Measurements from ENCODE around the gene CDC25C. TPM values are rescaled to one million over a fixed set of nuclear protein-coding genes. Genes with fewer than 3 reads are reported as not detected.

The CDC25C gene
- total and polyA plus RNA-seq, 2 of the 4 experiments (the other 2 are of a cell fraction), result 7.3 to 8.2 TPM

- no peak for TF ChIP-seq ELK1 (IDR thresholded peaks at IDR 0.05; ENCODE audit: borderline replicate concordance, low read depth, low read length)
Observed at GRCh38 chr5:138338411-138339090, 6.9 kb upstream of the CDC25C start (continued).

GRCh38 chr5:138337685-138338410 is 6.2 kb upstream of the CDC25C start, which contains the start of gene FAM53C:
TSS of gene FAM53C (plus strand) at chr5:138338266. CDS start at chr5:138341336, 3,070 bp downstream.
- Histone ChIP-seq H4K91ac (ENCODE audit: insufficient read depth, low read depth, low read length) (peak within 1 kb of the TSS; percentile 100), H4K5ac (ENCODE audit: low read depth, low read length) (peak within 1 kb of the TSS; percentile 82), H3K9ac (ENCODE audit: low read depth, low read length) (peak within 1 kb of the TSS; percentile 96), H3K18ac (ENCODE audit: low read depth, low read length) (peak within 1 kb of the TSS; percentile 92), H2BK20ac (ENCODE audit: low read depth, low read length) (peak within 1 kb of the TSS; percentile 99), H2AK5ac (ENCODE audit: low read depth, low read length) (peak within 1 kb of the TSS; percentile 87), H3K36me3 (ENCODE audit: control insufficient read depth, insufficient read depth, low read length) (peaks cover 10% of the 10 kb centered on the region), H3K27me3 (ENCODE audit: control insufficient read depth, insufficient read depth, low read length) (no peaks in the 10 kb centered on the region), H3K4me1 (ENCODE audit: control insufficient read depth, insufficient read depth, low read length) (peaks cover 3% of the 10 kb centered on the region), H3K4ac (ENCODE audit: low read depth, low read length) (peak within 1 kb of the TSS; percentile 100), H4K8ac (ENCODE audit: low read depth in 2 of 2, low read length in 2 of 2) (peak within 1 kb of the TSS; percentile 95 to 96), H3K9me1 (ENCODE audit: insufficient read depth, low read length) (peaks cover 15% of the 10 kb centered on the region), H2BK120ac (ENCODE audit: low read depth, low read length) (peak within 1 kb of the TSS; percentile 100), H3K9me3 (ENCODE audit: control insufficient read depth, insufficient read depth, low read length) (no peaks in the 10 kb centered on the region), H2BK15ac (ENCODE audit: low read depth, low read length) (peak within 1 kb of the TSS; percentile 100), H3K56ac (ENCODE audit: extremely low read depth, insufficient read depth, low read length) (peak within 1 kb of the TSS; percentile 99), H3K14ac (replicated peaks; ENCODE audit: low read depth, low read length) (peak within 1 kb of the TSS; percentile 100), H2BK5ac (ENCODE audit: low read depth, low read length, poor library complexity, severe bottlenecking) (peak within 1 kb of the TSS; percentile 98), H2AFZ (replicated peaks; ENCODE audit: low read length, poor library complexity) (peak within 1 kb of the TSS; percentile 99), H3K4me3 (ENCODE audit: insufficient read depth, low read depth, low read length) (peak within 1 kb of the TSS; percentile 65), H3K79me1 (ENCODE audit: low read depth in 1 of 2, low read length in 2 of 2) (peaks cover 7 to 41% of the 10 kb centered on the region in 2 experiments; a peak in 3 of 4 replicates), H2AK9ac (replicated peaks; ENCODE audit: low read depth, low read length, poor library complexity) (peak within 1 kb of the TSS; percentile 97), H3K23ac (ENCODE audit: low read depth, low read length) (peak within 1 kb of the TSS; percentile 99), H3K4me2 (ENCODE audit: low read depth, low read length) (peak within 1 kb of the TSS; percentile 99), H3K27ac (ENCODE audit: insufficient read depth, low read length) (peak within 1 kb of the TSS; percentile 97), H4K20me1 (ENCODE audit: insufficient read depth, low read length) (peaks cover 30% of the 10 kb centered on the region)
- intact Hi-C loops (cut with micrococcal nuclease) (no loop called here), in situ Hi-C loops (cut with MboI; ENCODE audit: low sequenced_read_pairs) (no loop called here), dilution Hi-C loops (cut with HindIII; ENCODE audit: low sequenced_read_pairs, unreplicated experiment) (no loop called here)
- BruUV-seq (replicated peaks), result no TSS peak
- ATAC-seq (ENCODE audit: low read depth), result peak; percentile 91
- DNase-seq, result peak; percentile 89
- no CpG with 5 or more reads among the region's 56 CpGs for WGBS, 2 experiments (ENCODE audit: extremely low coverage in 2 of 2, insufficient read length in 1 of 2)
- peak; percentile 92; the same call in 1 of the 2 replicates for TF ChIP-seq CHD1 (IDR thresholded peaks at IDR 0.05; ENCODE audit: low read depth, low read length)
- TF ChIP-seq POLR2A (IDR thresholded peaks at IDR 0.05; ENCODE audit: low read depth, low read length), result peak; percentile 100
- TF ChIP-seq, protein P1, sequence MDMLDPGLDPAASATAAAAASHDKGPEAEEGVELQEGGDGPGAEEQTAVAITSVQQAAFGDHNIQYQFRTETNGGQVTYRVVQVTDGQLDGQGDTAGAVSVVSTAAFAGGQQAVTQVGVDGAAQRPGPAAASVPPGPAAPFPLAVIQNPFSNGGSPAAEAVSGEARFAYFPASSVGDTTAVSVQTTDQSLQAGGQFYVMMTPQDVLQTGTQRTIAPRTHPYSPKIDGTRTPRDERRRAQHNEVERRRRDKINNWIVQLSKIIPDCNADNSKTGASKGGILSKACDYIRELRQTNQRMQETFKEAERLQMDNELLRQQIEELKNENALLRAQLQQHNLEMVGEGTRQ (IDR thresholded peaks at IDR 0.05; ENCODE audit: low read depth, low read length), result peak; percentile 20; the same call in 1 of the 2 replicates
- TF ChIP-seq MAZ (IDR thresholded peaks at IDR 0.05; ENCODE audit: borderline replicate concordance, low read depth, low read length), result peak; percentile 90
- peak; percentile 97 for TF ChIP-seq BHLHE40 (IDR thresholded peaks at IDR 0.05; ENCODE audit: low read depth, low read length)
- no peak for TF ChIP-seq RFX5 (IDR thresholded peaks at IDR 0.05; ENCODE audit: low read depth, low read length)
- no peak for TF ChIP-seq CTCF (conservative IDR thresholded peaks at IDR 0.05; ENCODE audit: low read depth, low read length)
- 0 out of 2 replicates have a peak, but pooled peaks have one; percentile 18 for TF ChIP-seq NFE2L2 (IDR thresholded peaks at IDR 0.05; ENCODE audit: low read depth, low read length)
- peak; percentile 21 for TF ChIP-seq RAD21 (IDR thresholded peaks at IDR 0.05; ENCODE audit: low read length)
- CTCF ChIA-PET, result interaction anchor here (1.6 kb wide), 1 partner anchor 14 kb away, joined by 8 read pairs; no protein-coding TSS in a partner anchor
- POLR2A ChIA-PET (ENCODE audit: unreplicated experiment), result interaction anchor here (0.5 to 0.6 kb wide), 2 partner anchors 14 to 1772 kb away, joined by 3 to 5 read pairs; partner anchors contain the start of gene KDM3B

All from IMR-90 (cell line).